ENCODE data around the gene PRR14L.
"Not testable (repeated sequence)": the region's sequence is repeated elsewhere in the genome, so short reads cannot be mapped to it uniquely, and the experiment has no call there.

Gene PRR14L

GRCh38 chr22:31749636-31750364, at the start of gene PRR14L:
Gene PRR14L (minus strand): TSS chr22:31750132. CDS start chr22:31738860, 11,272 bp downstream.
- Mint-ChIP-seq H3K4me1 (peaks cover 53% of the 10 kb centered on the region), H3K36me3 (peaks cover 12% of the 10 kb centered on the region), H3K4me3 (peak within 1 kb of the TSS; percentile 90), H3K27ac (peak within 1 kb of the TSS; percentile 93), H3K9me3 (no peaks in the 10 kb centered on the region), H3K27me3 (no peaks in the 10 kb centered on the region)
- peak; percentile 98 for DNase-seq
- CTCF ChIA-PET, result interaction anchor here (0.6 kb wide), 2 partner anchors 80 to 389 kb away, joined by 3 to 4 read pairs; no protein-coding TSS in a partner anchor

- H3K9me3 Mint-ChIP-seq, H3K27ac Mint-ChIP-seq, H3K4me1 Mint-ChIP-seq, DNase-seq, H3K4me3 Mint-ChIP-seq, H3K27me3 Mint-ChIP-seq, CTCF ChIA-PET: not testable (repeated sequence)
- H3K36me3 Mint-ChIP-seq, result peaks cover 31% of the 10 kb centered on the region
Observed at GRCh38 chr22:31799358-31799757, 49.4 kb upstream of the PRR14L start.

- H3K9me3 Mint-ChIP-seq, result no peaks in the 10 kb centered on the region
- no peaks in the 10 kb centered on the region for H3K4me1 Mint-ChIP-seq
- H3K27ac Mint-ChIP-seq, result no peak overlapping the region
- CTCF ChIA-PET, result no interaction called here
- no peak overlapping the region for H3K4me3 Mint-ChIP-seq
- peaks cover 7% of the 10 kb centered on the region for H3K36me3 Mint-ChIP-seq
- no peaks in the 10 kb centered on the region for H3K27me3 Mint-ChIP-seq
- DNase-seq, result no peak
Observed at GRCh38 chr22:31790240-31790639, 40.3 kb upstream of the PRR14L start.

- H3K27me3 Mint-ChIP-seq, result no peaks in the 10 kb centered on the region
- H3K4me3 Mint-ChIP-seq, result no peak overlapping the region
- no peaks in the 10 kb centered on the region for H3K9me3 Mint-ChIP-seq
- DNase-seq, result no peak
- peaks cover 9% of the 10 kb centered on the region for H3K36me3 Mint-ChIP-seq
- CTCF ChIA-PET, result no interaction called here
- no peaks in the 10 kb centered on the region for H3K4me1 Mint-ChIP-seq
- no peak overlapping the region for H3K27ac Mint-ChIP-seq
Observed at GRCh38 chr22:31789803-31790202, 39.9 kb upstream of the PRR14L start.

- Mint-ChIP-seq H3K27me3 (no peaks in the 10 kb centered on the region), H3K9me3 (no peaks in the 10 kb centered on the region), H3K4me1 (no peaks in the 10 kb centered on the region), H3K36me3 (peaks cover 15% of the 10 kb centered on the region), H3K4me3 (no peak overlapping the region), H3K27ac (no peak overlapping the region)
- no peak for DNase-seq
- CTCF ChIA-PET, result no interaction called here
Observed at GRCh38 chr22:31776231-31776630, 26.3 kb upstream of the PRR14L start.

GRCh38 chr22:31773416-31773815, 23.5 kb upstream of the PRR14L start:
- no peaks in the 10 kb centered on the region for H3K27me3 Mint-ChIP-seq
- H3K4me3 Mint-ChIP-seq, result no peak overlapping the region
- H3K9me3 Mint-ChIP-seq, result no peaks in the 10 kb centered on the region
- DNase-seq, result no peak
- peak overlapping the region; percentile 28 for H3K27ac Mint-ChIP-seq
- CTCF ChIA-PET, result no interaction called here
- H3K4me1 Mint-ChIP-seq, result no peaks in the 10 kb centered on the region
- H3K36me3 Mint-ChIP-seq, result peaks cover 16% of the 10 kb centered on the region

- DNase-seq, result no peak
- Mint-ChIP-seq H3K4me3 (no peak overlapping the region), H3K36me3 (peaks cover 25% of the 10 kb centered on the region), H3K9me3 (no peaks in the 10 kb centered on the region), H3K27ac (no peak overlapping the region), H3K27me3 (no peaks in the 10 kb centered on the region), H3K4me1 (no peaks in the 10 kb centered on the region)
- CTCF ChIA-PET, result no interaction called here
Observed at GRCh38 chr22:31768422-31769059, 18.6 kb upstream of the PRR14L start.

GRCh38 chr22:31764785-31765184, 14.9 kb upstream of the PRR14L start:
- DNase-seq, result no peak

GRCh38 chr22:31758860-31759259, 8.9 kb upstream of the PRR14L start:
- peaks cover 21% of the 10 kb centered on the region for H3K4me1 Mint-ChIP-seq
- H3K36me3 Mint-ChIP-seq, result peaks cover 18% of the 10 kb centered on the region
- H3K27me3 Mint-ChIP-seq, H3K4me3 Mint-ChIP-seq, H3K27ac Mint-ChIP-seq, H3K9me3 Mint-ChIP-seq, DNase-seq: not testable (repeated sequence)
- CTCF ChIA-PET, result interaction anchor here (0.6 to 1.0 kb wide), 2 partner anchors 26 to 93 kb away, joined by 3 to 4 read pairs; no protein-coding TSS in a partner anchor

More at GRCh38 chr22:31764785-31765184, 14.9 kb upstream of the PRR14L start:
- no peak overlapping the region for H3K27ac Mint-ChIP-seq
- H3K27me3 Mint-ChIP-seq, result no peaks in the 10 kb centered on the region
- H3K9me3 Mint-ChIP-seq, result no peaks in the 10 kb centered on the region
- H3K36me3 Mint-ChIP-seq, result peaks cover 27% of the 10 kb centered on the region
- CTCF ChIA-PET, result no interaction called here
- no peaks in the 10 kb centered on the region for H3K4me1 Mint-ChIP-seq
- H3K4me3 Mint-ChIP-seq, result no peak overlapping the region

GRCh38 chr22:31757265-31757664, 7.3 kb upstream of the PRR14L start:
- CTCF ChIA-PET, result no interaction called here

GRCh38 chr22:31754813-31755212, 4.9 kb upstream of the PRR14L start:
- Mint-ChIP-seq H3K4me3 (peak overlapping the region; percentile 80), H3K27me3 (no peaks in the 10 kb centered on the region), H3K4me1 (peaks cover 43% of the 10 kb centered on the region), H3K27ac (peak overlapping the region; percentile 72), H3K9me3 (no peaks in the 10 kb centered on the region), H3K36me3 (peaks cover 11% of the 10 kb centered on the region)
- CTCF ChIA-PET, result interaction anchor here (1.2 kb wide), 1 partner anchor 193 kb away, joined by 3 read pairs; no protein-coding TSS in a partner anchor
- DNase-seq, result no peak

More at GRCh38 chr22:31757265-31757664, 7.3 kb upstream of the PRR14L start:
- Mint-ChIP-seq H3K27ac (no peak overlapping the region), H3K4me1 (peaks cover 32% of the 10 kb centered on the region), H3K27me3 (no peaks in the 10 kb centered on the region), H3K4me3 (no peak overlapping the region), H3K9me3 (no peaks in the 10 kb centered on the region), H3K36me3 (peaks cover 18% of the 10 kb centered on the region)
- no peak for DNase-seq

GRCh38 chr22:31753634-31754501, 3.9 kb upstream of the PRR14L start, which contains the start of gene DEPDC5:
Gene DEPDC5 (plus strand): TSS chr22:31754019. CDS start chr22:31754922, 903 bp downstream.
- peak; percentile 96 for DNase-seq
- peak within 1 kb of the TSS; percentile 80 for H3K4me3 Mint-ChIP-seq
- no peaks in the 10 kb centered on the region for H3K27me3 Mint-ChIP-seq
- peaks cover 50% of the 10 kb centered on the region for H3K4me1 Mint-ChIP-seq
- H3K36me3 Mint-ChIP-seq, result peaks cover 9% of the 10 kb centered on the region
- no peaks in the 10 kb centered on the region for H3K9me3 Mint-ChIP-seq
- peak within 1 kb of the TSS; percentile 95 for H3K27ac Mint-ChIP-seq
- CTCF ChIA-PET, result interaction anchor here (0.5 to 1.1 kb wide), 2 partner anchors 92 to 333 kb away, joined by 3 read pairs; partner anchors contain the start of gene PISD

- H3K9me3 Mint-ChIP-seq, result no peaks in the 10 kb centered on the region
- H3K36me3 Mint-ChIP-seq, result peaks cover 3% of the 10 kb centered on the region
- H3K27ac Mint-ChIP-seq, result peak overlapping the region; percentile 95
- DNase-seq, result no peak
- CTCF ChIA-PET, result interaction anchor here (1.1 kb wide), 1 partner anchor 91 kb away, joined by 3 read pairs; the partner anchor contains the start of gene PISD
- H3K4me1 Mint-ChIP-seq, result peaks cover 56% of the 10 kb centered on the region
- H3K4me3 Mint-ChIP-seq, result peak overlapping the region; percentile 80
- no peaks in the 10 kb centered on the region for H3K27me3 Mint-ChIP-seq
Observed at GRCh38 chr22:31753005-31753633, 3.2 kb upstream of the PRR14L start.
